T-cell (primary cell): Measurements from ENCODE around the gene KIAA1671. TPM values are rescaled to one million over a fixed set of nuclear protein-coding genes. Genes with fewer than 3 reads are reported as not detected.

Experiments
- ATAC-seq, 4 experiments: fragments of 200-7000 bp in 3 of 4; fragments of 150-1000 bp in 1 of 4; cut with Tn5 transposase; replicated peaks in 1 of 4; 1 replicate in 3 of 4; 2 replicates in 1 of 4; pipeline ENCODE4 v1.10.0; 2021; ENCODE audit warnings: moderate library complexity in 3 of 4, mild to moderate bottlenecking in 2 of 4, moderate number of reproducible peaks in 1 of 4
- CTCF ChIA-PET, 2 donors: fragments of 300-600 bp; sonication (Branson Sonifier 250); formaldehyde crosslinking; loops; one replicate each; lab custom pipeline; 2022; ENCODE audit warnings: antibody characterized with exemption in 2 of 2; lab: Charles Lee
- POLR2A ChIA-PET, 2 donors: fragments of 300-600 bp; sonication (Branson Sonifier 250); formaldehyde crosslinking; loops; one replicate each; lab custom pipeline; 2022; ENCODE audit warnings: antibody characterized with exemption in 2 of 2; lab: Charles Lee
- DNase-seq, 35 experiments: peaks; one replicate each; pipeline versions ENCODE4 v3.0.0 to v3.0.0-alpha.2; 2013 to 2023
- H3K27ac ChIP-seq: one replicate; pipeline ENCODE4 v1.5.1; 2013; ENCODE audit warnings: low read length
- H3K27me3 ChIP-seq, 2 experiments: replicated peaks in 1 of 2; 1 replicate in 1 of 2; 2 replicates in 1 of 2; pipeline versions ENCODE4 v1.6.1 to v1.7.0; 2013; ENCODE audit warnings: low read length in 1 of 2, mixed read lengths in 1 of 2; ENCODE audit not compliant: control insufficient read depth in 2 of 2, insufficient read depth in 2 of 2; ENCODE audit errors: extremely low read depth in 1 of 2
- H3K36me3 ChIP-seq, 2 donors: 1 replicate in 1 of 2; 2 replicates in 1 of 2; pipeline versions ENCODE4 v1.6.1 to v1.7.0; 2013; ENCODE audit warnings: low read length in 1 of 2; ENCODE audit not compliant: control insufficient read depth in 2 of 2, insufficient read depth in 1 of 2; ENCODE audit errors: extremely low read depth in 1 of 2
- H3K4me1 ChIP-seq, 2 experiments: 1 replicate in 1 of 2; 2 replicates in 1 of 2; pipeline versions ENCODE4 v1.6.1 to v1.7.0; 2013; ENCODE audit warnings: low read length in 2 of 2, mixed read lengths in 1 of 2; ENCODE audit not compliant: insufficient read depth in 2 of 2, control insufficient read depth in 1 of 2; ENCODE audit errors: extremely low read depth in 1 of 2
- H3K4me3 ChIP-seq, 2 donors: 1 replicate in 1 of 2; 2 replicates in 1 of 2; pipeline versions ENCODE4 v1.5.1 to v1.7.0; 2013; ENCODE audit warnings: mild to moderate bottlenecking in 2 of 2, low read length in 1 of 2, moderate library complexity in 1 of 2; ENCODE audit not compliant: control insufficient read depth in 1 of 2; ENCODE audit errors: extremely low read depth in 1 of 2
- H3K9me3 ChIP-seq: 2 replicates; pipeline ENCODE4 v1.7.0; 2013
- H3K27ac Mint-ChIP-seq, 2 donors: one replicate each; pipeline ENCODE4 v1.8.0; 2020 to 2021; ENCODE audit warnings: mild to moderate bottlenecking in 2 of 2, mixed read lengths in 2 of 2
- H3K27me3 Mint-ChIP-seq, 2 donors: one replicate each; pipeline ENCODE4 v1.8.0; 2021 to 2022; ENCODE audit warnings: mixed read lengths in 2 of 2
- H3K36me3 Mint-ChIP-seq: one replicate; pipeline ENCODE4 v1.8.0; 2021; ENCODE audit warnings: mixed read lengths
- H3K4me1 Mint-ChIP-seq, 3 donors: one replicate each; pipeline ENCODE4 v1.8.0; 2020 to 2022; ENCODE audit warnings: mixed read lengths in 3 of 3, mild to moderate bottlenecking in 1 of 3
- H3K4me3 Mint-ChIP-seq, 3 donors: one replicate each; pipeline ENCODE4 v1.8.0; 2020 to 2022; ENCODE audit warnings: mild to moderate bottlenecking in 3 of 3, mixed read lengths in 3 of 3, moderate library complexity in 3 of 3
- H3K9me3 Mint-ChIP-seq, 3 donors: one replicate each; pipeline ENCODE4 v1.8.0; 2020 to 2022; ENCODE audit warnings: mixed read lengths in 3 of 3
- WGBS: methylation state at CpG from one replicate; pipeline ENCODE4 v1.1.5; 2013; ENCODE audit warnings: missing lambda C conversion rate; ENCODE audit not compliant: insufficient coverage; 5-methylcytosine and 5-hydroxymethylcytosine counted together
- total RNA-seq, 35 experiments: library from RNA in 6 of 35; stranded (reverse) in 6 of 35; fragments of 120-200 nt in 1 of 35; gene quantifications; one replicate each; pipeline versions ENCODE4 v1.2.1 to v1.2.4 and lab custom pipeline; 2013 to 2026

The KIAA1671 gene
- total RNA-seq, 5 donors from 2014 or later (not counting 1 experiment from before 2014, with no cell fraction given) = 5.1 to 20.3 (median 9.0) TPM

- Mint-ChIP-seq H3K4me1 (peaks cover 0 to 7% (median 0%) of the 10 kb centered on the region in 3 donors), H3K27ac (no peak overlapping the region), H3K27me3 (no peaks in the 10 kb centered on the region), H3K36me3 (peaks cover 13% of the 10 kb centered on the region), H3K9me3 (no peaks in the 10 kb centered on the region), H3K4me3 (no peak overlapping the region)
- no peak overlapping the region for H3K4me3 ChIP-seq
- H3K36me3 ChIP-seq = peaks cover 0 to 16% of the 10 kb centered on the region in 2 donors
- CTCF ChIA-PET = interaction anchor here in 1 of 2 donors (0.5 kb wide), 1 partner anchor 154 kb away, joined by 6 read pairs; no protein-coding TSS in a partner anchor
- no peaks in the 10 kb centered on the region for H3K27me3 ChIP-seq
- H3K4me1 ChIP-seq = no peaks in the 10 kb centered on the region
- H3K9me3 ChIP-seq = no peaks in the 10 kb centered on the region
- POLR2A ChIA-PET = no interaction called here
- no peak for DNase-seq
- H3K27ac ChIP-seq = no peak overlapping the region
- no peak for ATAC-seq
- 90% methylated on average over 9 of the region's 16 CpGs for WGBS
These were observed 218.0 kb downstream of the KIAA1671 start for GRCh38 chr22:25170426-25170980.

- no peak overlapping the region for H3K4me3 Mint-ChIP-seq
- ChIA-PET POLR2A (no interaction called here), CTCF (no interaction called here)
- 58% methylated on average over 4 of the region's 5 CpGs for WGBS
- no peaks in the 10 kb centered on the region for H3K9me3 Mint-ChIP-seq
- Histone ChIP-seq H3K27me3 (no peaks in the 10 kb centered on the region), H3K9me3 (no peaks in the 10 kb centered on the region), H3K4me3 (no peak overlapping the region), H3K27ac (no peak overlapping the region), H3K36me3 (peaks cover 3 to 25% of the 10 kb centered on the region in 2 donors), H3K4me1 (no peaks in the 10 kb centered on the region)
- H3K27ac Mint-ChIP-seq = no peak overlapping the region
- H3K27me3 Mint-ChIP-seq = no peaks in the 10 kb centered on the region
- ATAC-seq (peak; percentile 50 to 66 (median 52)), DNase-seq (peak in 24 of 35 experiments; percentile 2 to 51 (median 15))
- H3K36me3 Mint-ChIP-seq = peaks cover 21% of the 10 kb centered on the region
- H3K4me1 Mint-ChIP-seq = peaks cover 0 to 7% (median 0%) of the 10 kb centered on the region in 3 donors
These were observed 219.6 kb downstream of the KIAA1671 start for GRCh38 chr22:25172153-25172552.

GRCh38 chr22:25174156-25174887, 221.8 kb downstream of the KIAA1671 start:
- Mint-ChIP-seq H3K36me3 (peaks cover 22% of the 10 kb centered on the region), H3K27me3 (no peaks in the 10 kb centered on the region), H3K4me3 (no peak overlapping the region), H3K9me3 (peaks cover 0 to under 1% (median under 1%) of the 10 kb centered on the region in 3 donors), H3K4me1 (no peaks in the 10 kb centered on the region), H3K27ac (no peak overlapping the region)
- Histone ChIP-seq H3K9me3 (no peaks in the 10 kb centered on the region), H3K4me1 (no peaks in the 10 kb centered on the region), H3K27ac (no peak overlapping the region), H3K27me3 (no peaks in the 10 kb centered on the region), H3K36me3 (peaks cover 3 to 27% of the 10 kb centered on the region in 2 donors), H3K4me3 (no peak overlapping the region)
- POLR2A ChIA-PET = no interaction called here
- WGBS = 88% methylated on average over 10 of the region's 13 CpGs
- ATAC-seq = no peak
- no peak for DNase-seq
- CTCF ChIA-PET = no interaction called here

GRCh38 chr22:25174888-25175411, 222.4 kb downstream of the KIAA1671 start:
- no peak overlapping the region for H3K27ac Mint-ChIP-seq
- CTCF ChIA-PET = no interaction called here
- H3K4me3 ChIP-seq = no peak overlapping the region
- no peak for ATAC-seq
- no peaks in the 10 kb centered on the region for H3K9me3 ChIP-seq
- peaks cover 28% of the 10 kb centered on the region for H3K36me3 Mint-ChIP-seq
- H3K4me3 Mint-ChIP-seq = no peak overlapping the region
- POLR2A ChIA-PET = no interaction called here
- peaks cover 4 to 7% (median 7%) of the 10 kb centered on the region in 3 donors for H3K9me3 Mint-ChIP-seq
- WGBS = 71% methylated on average over 3 of the region's 6 CpGs
- DNase-seq = no peak
- no peaks in the 10 kb centered on the region for H3K27me3 ChIP-seq
- H3K4me1 ChIP-seq = no peaks in the 10 kb centered on the region
- peaks cover 4 to 27% of the 10 kb centered on the region in 2 donors for H3K36me3 ChIP-seq
- H3K27me3 Mint-ChIP-seq = no peaks in the 10 kb centered on the region
- no peaks in the 10 kb centered on the region for H3K4me1 Mint-ChIP-seq
- H3K27ac ChIP-seq = no peak overlapping the region

- H3K4me3 Mint-ChIP-seq = no peak overlapping the region
- CTCF ChIA-PET = no interaction called here
- WGBS = 100% methylated on average over 1 of the region's 6 CpGs
These were observed 223.7 kb downstream of the KIAA1671 start for GRCh38 chr22:25176175-25176574.

DNA sequence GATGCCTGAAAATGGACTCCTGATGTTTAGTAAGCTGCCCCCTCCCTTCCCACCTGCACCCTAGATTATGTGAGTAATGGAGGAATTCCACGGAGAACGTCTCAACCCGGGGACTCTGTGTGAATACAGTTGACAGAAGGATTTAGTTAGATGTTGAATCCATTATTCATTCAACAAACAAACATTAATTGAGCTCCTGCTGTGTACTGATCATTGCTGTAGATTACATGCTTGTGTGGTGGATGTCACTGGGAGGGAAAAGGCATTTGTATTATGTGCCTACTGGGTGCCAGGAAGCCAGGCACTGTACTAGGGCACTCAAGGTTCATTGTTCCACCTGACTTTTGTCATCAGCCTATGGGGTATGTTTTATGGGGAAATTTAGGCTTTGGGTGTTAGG, 224.3 kb downstream of the KIAA1671 start:
- H3K4me1 ChIP-seq = no peaks in the 10 kb centered on the region
- WGBS = no CpG with 5 or more reads among the region's 3 CpGs
- no peak overlapping the region for H3K27ac ChIP-seq
- no peak overlapping the region for H3K4me3 Mint-ChIP-seq
- H3K27me3 Mint-ChIP-seq = no peaks in the 10 kb centered on the region
- H3K4me3 ChIP-seq = no peak overlapping the region
- ChIA-PET CTCF (no interaction called here), POLR2A (no interaction called here)
- peaks cover 6 to 27% of the 10 kb centered on the region in 2 donors for H3K36me3 ChIP-seq
- no peak for DNase-seq
- H3K27me3 ChIP-seq = no peaks in the 10 kb centered on the region
- no peaks in the 10 kb centered on the region for H3K9me3 ChIP-seq
- no peak for ATAC-seq
- no peaks in the 10 kb centered on the region for H3K4me1 Mint-ChIP-seq
- H3K9me3 Mint-ChIP-seq = peaks cover 4 to 8% (median 7%) of the 10 kb centered on the region in 3 donors
- no peak overlapping the region for H3K27ac Mint-ChIP-seq
- peaks cover 23% of the 10 kb centered on the region for H3K36me3 Mint-ChIP-seq

More at GRCh38 chr22:25176175-25176574, 223.7 kb downstream of the KIAA1671 start:
- H3K4me1 ChIP-seq = no peaks in the 10 kb centered on the region
- no peak overlapping the region for H3K27ac ChIP-seq
- POLR2A ChIA-PET = no interaction called here
- H3K27me3 ChIP-seq = no peaks in the 10 kb centered on the region
- Mint-ChIP-seq H3K36me3 (peaks cover 23% of the 10 kb centered on the region), H3K4me1 (no peaks in the 10 kb centered on the region), H3K9me3 (peaks cover 4 to 8% (median 7%) of the 10 kb centered on the region in 3 donors), H3K27ac (no peak overlapping the region), H3K27me3 (no peaks in the 10 kb centered on the region)
- H3K36me3 ChIP-seq = peaks cover 6 to 27% of the 10 kb centered on the region in 2 donors
- H3K9me3 ChIP-seq = no peaks in the 10 kb centered on the region
- ATAC-seq = no peak
- no peak overlapping the region for H3K4me3 ChIP-seq
- DNase-seq = no peak
